KMS-11 (cell line): ENCODE measurements around the gene DTWD1.

Experiments
- H2AFZ ChIP-seq: fragments of 200-600 bp; sonication (generic); 2 replicates; pipeline ENCODE4 v1.6.1; 2016; ENCODE audit warnings: antibody characterized with exemption, mixed run types, low read depth
- H3K27ac ChIP-seq: fragments of 200-600 bp; sonication (generic); 2 replicates; pipeline ENCODE4 v1.6.1; 2016; ENCODE audit warnings: mild to moderate bottlenecking, mixed run types
- H3K27me3 ChIP-seq: fragments of 200-600 bp; sonication (generic); 2 replicates; pipeline ENCODE4 v1.6.1; 2017; ENCODE audit warnings: mild to moderate bottlenecking, low read depth, mixed run types, moderate library complexity; ENCODE audit not compliant: insufficient read depth
- H3K36me3 ChIP-seq: fragments of 200-600 bp; sonication (generic); 2 replicates; pipeline ENCODE4 v1.6.1; 2017; ENCODE audit warnings: mild to moderate bottlenecking, mixed run types; ENCODE audit not compliant: insufficient read depth
- H3K4me1 ChIP-seq: fragments of 200-600 bp; sonication (generic); 2 replicates; pipeline ENCODE4 v1.6.1; 2016; ENCODE audit warnings: mild to moderate bottlenecking, low read depth, mixed run types; ENCODE audit not compliant: poor library complexity, severe bottlenecking
- H3K4me2 ChIP-seq: fragments of 200-600 bp; sonication (generic); 2 replicates; pipeline ENCODE4 v1.7.0; 2016; ENCODE audit warnings: mild to moderate bottlenecking, mixed run types
- H3K4me3 ChIP-seq: fragments of 200-600 bp; sonication (generic); IDR thresholded peaks from 2 replicates; pipeline ENCODE4 v1.6.1; 2017; ENCODE audit warnings: low read depth, low read length, mixed read lengths; ENCODE audit not compliant: insufficient read depth
- H3K79me2 ChIP-seq: fragments of 200-600 bp; sonication (generic); 2 replicates; pipeline ENCODE4 v1.6.1; 2016; ENCODE audit warnings: low read depth, mixed run types; ENCODE audit not compliant: insufficient read depth
- H3K9ac ChIP-seq: fragments of 200-600 bp; sonication (generic); 2 replicates; pipeline ENCODE4 v1.6.1; 2016; ENCODE audit warnings: mild to moderate bottlenecking, mixed run types
- H4K20me1 ChIP-seq: fragments of 200-600 bp; sonication (generic); 2 replicates; pipeline ENCODE4 v1.6.1; 2016; ENCODE audit warnings: mild to moderate bottlenecking, mixed run types; ENCODE audit not compliant: insufficient read depth
- CTCF ChIP-seq: fragments of 200-600 bp; sonication (generic); conservative IDR thresholded peaks from 2 replicates; pipeline ENCODE4 v1.6.1; 2017; ENCODE audit warnings: low read depth, mild to moderate bottlenecking, antibody characterized with exemption, low read length, moderate library complexity, mixed read lengths

The DTWD1 gene

DNA sequence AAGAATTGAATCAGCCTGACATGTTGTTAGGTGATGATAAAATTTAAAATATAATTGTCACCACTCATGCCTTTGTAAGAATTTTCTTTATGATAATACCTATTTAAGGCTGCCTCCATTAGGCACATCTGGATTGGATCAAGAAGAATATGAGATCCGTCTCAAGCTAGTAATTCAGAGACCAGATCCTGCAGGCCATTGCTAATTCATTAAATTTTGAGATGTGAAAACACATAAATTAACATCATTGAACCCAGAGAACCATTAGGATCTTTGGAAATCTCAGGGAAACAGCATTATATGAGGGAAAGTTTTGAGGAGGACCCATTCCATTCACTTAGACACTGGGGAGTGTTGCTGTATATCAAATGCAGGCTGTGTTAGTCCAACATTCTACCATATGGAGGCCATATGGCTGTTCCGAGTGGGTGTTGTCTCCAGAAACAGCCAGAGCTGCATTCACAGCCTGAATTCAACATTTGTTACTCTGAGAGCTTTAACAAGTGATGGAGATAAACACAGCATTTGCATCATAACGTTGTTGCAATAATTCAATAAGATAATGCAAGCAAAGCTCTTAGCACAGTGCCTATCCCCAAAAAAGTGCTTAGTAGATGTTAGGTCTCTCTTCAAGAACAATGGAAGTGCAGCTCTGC lies 67.4 kb downstream of the DTWD1 start:
- Histone ChIP-seq H4K20me1 (no peaks in the 10 kb centered on the region), H3K27ac (no peak overlapping the region), H3K27me3 (no peaks in the 10 kb centered on the region), H3K9ac (no peak overlapping the region), H2AFZ (no peak overlapping the region), H3K79me2 (no peaks in the 10 kb centered on the region), H3K36me3 (no peaks in the 10 kb centered on the region), H3K4me1 (no peaks in the 10 kb centered on the region), H3K4me2 (no peak overlapping the region), H3K4me3 (no peak overlapping the region)
- TF ChIP-seq CTCF: no peak

GRCh38 chr15:49692514-49693090 lies 71.8 kb downstream of the DTWD1 start:
- Histone ChIP-seq H3K4me1 (no peaks in the 10 kb centered on the region), H3K27ac (no peak overlapping the region), H3K79me2 (no peaks in the 10 kb centered on the region), H3K9ac (no peak overlapping the region), H3K27me3 (no peaks in the 10 kb centered on the region), H3K4me2 (no peak overlapping the region), H3K4me3 (no peak overlapping the region), H2AFZ (no peak overlapping the region), H4K20me1 (no peaks in the 10 kb centered on the region), H3K36me3 (no peaks in the 10 kb centered on the region)
- TF ChIP-seq CTCF: no peak

- no peaks in the 10 kb centered on the region for H3K79me2 ChIP-seq
- H3K4me2 ChIP-seq: no peak overlapping the region
- no peaks in the 10 kb centered on the region for H3K27me3 ChIP-seq
- TF ChIP-seq CTCF: no peak
- no peak overlapping the region for H3K27ac ChIP-seq
- H2AFZ ChIP-seq: no peak overlapping the region
- no peaks in the 10 kb centered on the region for H4K20me1 ChIP-seq
- H3K9ac ChIP-seq: no peak overlapping the region
- H3K36me3 ChIP-seq: no peaks in the 10 kb centered on the region
- H3K4me1 ChIP-seq: no peaks in the 10 kb centered on the region
- no peak overlapping the region for H3K4me3 ChIP-seq
Measured at GRCh38 chr15:49693498-49693897, 72.7 kb downstream of the DTWD1 start.

DNA sequence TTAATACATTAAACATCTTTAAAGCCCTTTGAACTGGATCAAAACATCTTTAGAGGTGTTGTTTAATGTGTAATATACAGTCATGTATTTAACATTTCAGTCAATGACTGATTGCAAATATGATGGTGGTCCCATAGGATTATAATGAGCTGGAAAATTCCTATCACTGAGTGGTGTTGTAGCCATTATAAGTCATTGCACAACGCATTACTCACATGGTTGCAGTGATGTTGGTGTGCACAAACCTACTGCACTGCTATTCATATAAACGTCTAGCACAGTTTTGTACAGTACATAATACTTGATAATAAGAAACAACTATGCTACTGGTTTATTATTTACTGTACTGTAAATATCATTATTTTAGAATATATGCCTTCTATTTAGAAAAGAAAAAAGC lies 75.6 kb downstream of the DTWD1 start:
- Histone ChIP-seq H3K4me3 (no peak overlapping the region), H3K36me3 (no peaks in the 10 kb centered on the region), H3K27me3 (no peaks in the 10 kb centered on the region), H2AFZ (no peak overlapping the region), H3K4me2 (no peak overlapping the region), H3K27ac (no peak overlapping the region), H3K79me2 (no peaks in the 10 kb centered on the region), H3K9ac (no peak overlapping the region), H4K20me1 (no peaks in the 10 kb centered on the region), H3K4me1 (no peaks in the 10 kb centered on the region)
- no peak for TF ChIP-seq CTCF
